HG02870 (cell line): ENCODE data around the gene ROR2.

ENCODE experiments used
- ATAC-seq: cut with Tn5 transposase; IDR thresholded peaks from one replicate; pipeline ENCODE4 v1.9.1; 2021; ENCODE audit warnings: mild to moderate bottlenecking, moderate library complexity; ENCODE audit not compliant: unreplicated experiment

The ROR2 gene

GRCh38 chr9:91589101-91589553 lies 360.9 kb downstream of the ROR2 start:
- ATAC-seq, result no peak

GRCh38 chr9:91586282-91586681 lies 363.7 kb downstream of the ROR2 start:
- no peak for ATAC-seq

- no peak for ATAC-seq
Measured at GRCh38 chr9:91583966-91584365, 366.1 kb downstream of the ROR2 start.

GRCh38 chr9:91583161-91583875 lies 366.7 kb downstream of the ROR2 start:
- no peak for ATAC-seq

GRCh38 chr9:91582181-91582580 lies 367.8 kb downstream of the ROR2 start:
- no peak for ATAC-seq

- no peak for ATAC-seq
Measured at GRCh38 chr9:91580136-91580535, 369.9 kb downstream of the ROR2 start.

GRCh38 chr9:91578911-91579310 lies 371.1 kb downstream of the ROR2 start:
- ATAC-seq, result no peak

GRCh38 chr9:91577633-91578061 lies 372.4 kb downstream of the ROR2 start:
- no peak for ATAC-seq

- ATAC-seq, result no peak
Measured at GRCh38 chr9:91572811-91573210, 377.2 kb downstream of the ROR2 start.

GRCh38 chr9:91572044-91572443 lies 378.0 kb downstream of the ROR2 start:
- ATAC-seq, result no peak

GRCh38 chr9:91571036-91571435 lies 379.0 kb downstream of the ROR2 start:
- no peak for ATAC-seq

GRCh38 chr9:91567642-91568274 lies 382.3 kb downstream of the ROR2 start:
- no peak for ATAC-seq

GRCh38 chr9:91564081-91564670 lies 385.9 kb downstream of the ROR2 start:
- no peak for ATAC-seq

GRCh38 chr9:91562416-91562815 lies 387.6 kb downstream of the ROR2 start:
- ATAC-seq, result no peak

GRCh38 chr9:91560301-91560700 lies 389.7 kb downstream of the ROR2 start:
- ATAC-seq, result no peak

- no peak for ATAC-seq
Measured at GRCh38 chr9:91558879-91559278, 391.1 kb downstream of the ROR2 start.

- no peak for ATAC-seq
Measured at GRCh38 chr9:91558395-91558794, 391.6 kb downstream of the ROR2 start.

GRCh38 chr9:91557327-91557726 lies 392.7 kb downstream of the ROR2 start:
- ATAC-seq, result no peak

- ATAC-seq, result no peak
Measured at GRCh38 chr9:91555132-91555531, 394.9 kb downstream of the ROR2 start.

GRCh38 chr9:91549177-91549576 lies 400.9 kb downstream of the ROR2 start:
- no peak for ATAC-seq

- ATAC-seq, result no peak
Measured at GRCh38 chr9:91547081-91547480, 402.9 kb downstream of the ROR2 start.

- no peak for ATAC-seq
Measured at GRCh38 chr9:91546574-91546973, 403.5 kb downstream of the ROR2 start.
